Right kidney (tissue), 1 donor: ENCODE results near the gene SFTA2.
"Not testable (repeated sequence)": the region's sequence is repeated elsewhere in the genome, so short reads cannot be mapped to it uniquely, and the experiment has no call there.

ENCODE experiments used
- DNase-seq: peaks from one replicate; pipeline ENCODE4 v3.0.0-alpha.2; 2016

SFTA2 gene

DNA sequence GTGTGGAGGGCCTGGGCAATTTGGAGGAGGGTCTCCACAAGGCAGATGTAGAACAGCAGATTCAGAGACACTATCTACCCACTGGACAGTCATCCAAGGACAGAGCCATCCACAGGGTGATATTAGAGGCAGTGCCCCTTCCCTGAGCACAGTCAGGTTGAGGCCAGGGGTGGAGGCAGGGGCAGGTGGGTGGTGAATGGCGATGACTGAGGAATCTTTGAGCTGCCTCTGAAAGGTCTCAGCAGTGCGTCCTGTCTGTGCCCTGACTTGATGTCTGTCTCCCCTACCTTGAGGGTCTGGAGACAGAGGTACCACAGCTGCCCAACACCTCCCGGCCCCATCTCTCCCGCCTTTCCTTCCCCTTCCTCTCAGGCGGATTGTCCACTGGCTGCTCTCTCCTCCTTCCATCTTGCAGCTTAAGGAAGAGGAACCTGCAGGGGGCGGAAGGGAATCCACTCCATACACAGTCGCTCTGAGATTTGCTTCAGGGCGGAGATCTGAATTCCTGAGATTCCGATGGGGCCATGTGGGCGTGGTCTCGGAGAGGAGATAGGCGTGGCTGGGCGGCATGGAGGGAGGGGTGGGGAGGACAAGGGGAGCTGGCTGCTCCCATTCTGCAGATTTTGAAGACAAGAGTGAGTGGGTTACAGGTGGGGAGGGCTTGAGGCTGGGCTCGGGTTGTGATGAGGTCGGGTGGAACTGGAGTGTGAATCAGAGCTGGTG lies 10.5 kb upstream of the SFTA2 start:
- DNase-seq, result peak; percentile 48

DNA sequence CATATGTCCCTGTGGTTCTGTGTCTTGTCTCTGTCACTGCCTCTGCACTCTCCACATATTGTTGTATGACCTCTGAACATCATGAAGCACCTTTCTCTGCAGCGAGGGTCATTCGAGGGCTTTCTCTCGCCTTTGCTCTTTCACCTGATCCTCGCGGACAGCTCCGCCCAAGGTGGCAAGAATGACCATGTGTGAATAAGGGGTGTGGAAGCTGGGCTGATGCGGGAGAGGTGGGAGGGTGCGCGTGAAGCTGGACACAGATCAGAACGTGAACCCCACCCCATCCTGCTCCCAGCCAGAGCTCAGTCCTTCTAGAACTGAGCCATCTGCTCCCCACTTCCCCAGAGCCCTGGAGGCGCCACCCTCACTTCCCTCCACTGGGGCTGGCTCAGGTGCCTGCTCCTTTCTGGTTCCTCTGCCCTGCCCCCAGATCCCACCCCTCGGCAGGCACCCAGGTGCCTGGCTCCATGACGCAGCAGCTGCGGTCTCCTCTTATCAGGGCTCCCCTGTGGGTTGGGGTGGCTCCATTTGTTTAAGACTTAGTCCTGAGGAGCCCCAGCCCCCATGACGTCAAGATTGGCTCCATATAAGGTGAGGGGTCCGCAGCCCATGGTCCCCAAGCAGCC lies 8.5 kb upstream of the SFTA2 start, which contains the start of gene MUCL3:
MUCL3 (plus strand) TSS at position 613 of the 626 bp plus-strand sequence. CDS start 27 bp downstream, outside the sequence.
- no peak for DNase-seq

DNA sequence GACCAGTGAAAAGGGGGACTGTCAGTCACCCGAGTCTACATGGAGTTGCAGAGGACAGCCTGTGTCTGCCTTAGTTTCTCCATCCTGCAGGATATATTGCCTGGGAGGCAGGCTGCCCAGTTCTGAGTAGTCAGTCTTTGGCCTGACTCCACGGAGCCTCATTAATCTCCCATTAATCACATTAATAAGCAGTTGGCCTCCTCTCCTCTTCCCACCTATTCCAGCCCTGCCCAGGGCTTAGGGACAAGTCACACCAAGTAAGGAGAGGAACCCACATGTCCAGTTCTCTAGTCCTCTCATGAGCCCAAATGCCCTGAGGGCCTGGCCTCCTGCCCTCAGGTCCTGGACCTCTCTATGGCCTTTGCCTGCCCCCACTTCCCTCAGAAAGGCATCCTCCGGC lies 7.5 kb upstream of the SFTA2 start:
- DNase-seq, result no peak

- DNase-seq, result no peak
Observed at GRCh38 chr6:30938730-30939129, 6.8 kb upstream of the SFTA2 start.

- no peak for DNase-seq
Observed at GRCh38 chr6:30937265-30937664, 5.3 kb upstream of the SFTA2 start.

GRCh38 chr6:30935018-30935417 lies 3.0 kb upstream of the SFTA2 start:
- DNase-seq, result no peak

GRCh38 chr6:30932665-30933365 lies 845 bp upstream of the SFTA2 start:
- DNase-seq, result no peak

- DNase-seq, result no peak
Observed at GRCh38 chr6:30931272-30931671, 698 bp downstream of the SFTA2 start.

DNA sequence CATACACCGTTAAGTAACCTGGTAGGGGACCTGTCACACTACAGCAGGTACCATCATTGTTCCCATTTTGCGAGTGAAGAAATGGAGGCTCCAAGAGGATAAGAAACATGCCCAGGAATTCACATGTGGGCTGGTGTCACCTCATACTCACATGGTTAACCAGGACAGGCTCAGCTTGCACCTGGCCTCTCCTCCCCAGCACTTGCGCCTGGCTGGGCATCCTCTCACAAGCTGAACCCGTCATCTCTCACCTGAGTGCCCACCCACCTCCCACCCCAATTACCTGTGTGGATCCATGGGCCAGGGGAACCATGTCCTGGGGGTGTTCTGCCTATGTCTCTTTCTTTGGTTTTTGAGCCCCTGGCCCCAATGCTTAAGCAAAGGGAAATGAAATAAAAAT lies 1.5 kb downstream of the SFTA2 start:
- no peak for DNase-seq

GRCh38 chr6:30928677-30929076 lies 3.3 kb downstream of the SFTA2 start:
- no peak for DNase-seq

DNA sequence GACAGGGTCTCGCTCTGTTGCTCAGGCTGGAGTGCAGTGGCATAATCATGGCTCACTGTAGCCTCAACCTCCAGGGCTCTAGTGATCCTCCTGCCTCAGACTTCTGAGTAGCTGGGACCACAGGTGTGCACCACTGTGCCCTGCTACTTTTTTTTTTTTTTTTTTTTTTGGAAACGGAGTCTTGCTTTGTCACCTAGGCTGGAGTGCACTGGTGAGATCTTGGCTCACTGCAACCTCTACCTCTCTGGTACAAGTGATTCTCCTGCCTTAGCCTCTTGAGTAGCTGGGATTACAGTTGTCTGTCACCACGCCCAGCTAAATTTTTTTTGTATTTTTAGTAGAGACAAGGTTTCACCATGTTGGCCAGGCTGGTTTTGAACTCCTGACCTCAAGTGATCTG lies 4.9 kb downstream of the SFTA2 start:
- not testable (repeated sequence) for DNase-seq

- DNase-seq, result no peak
Observed at GRCh38 chr6:30926644-30927043, 5.3 kb downstream of the SFTA2 start.

- not testable (repeated sequence) for DNase-seq
Observed at GRCh38 chr6:30924040-30924627, 7.8 kb downstream of the SFTA2 start.

DNA sequence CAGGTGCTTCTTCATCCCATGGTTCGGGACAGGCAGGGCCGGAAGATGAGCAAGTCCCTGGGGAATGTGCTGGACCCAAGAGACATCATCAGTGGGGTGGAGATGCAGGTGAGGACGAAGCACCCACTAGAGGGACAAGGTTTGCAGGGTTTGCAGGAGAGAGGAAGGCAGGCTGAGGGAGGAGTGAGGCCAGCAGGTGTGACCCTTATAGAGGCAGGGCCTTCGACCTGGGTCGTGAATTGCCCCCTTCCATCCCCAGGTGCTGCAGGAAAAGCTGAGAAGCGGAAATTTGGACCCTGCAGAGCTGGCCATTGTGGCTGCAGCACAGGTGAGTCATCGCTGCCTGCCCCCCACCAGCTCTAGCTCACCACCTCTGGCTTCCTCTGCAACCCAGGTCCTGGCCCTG lies 9.5 kb downstream of the SFTA2 start:
- no peak for DNase-seq

- no peak for DNase-seq
Observed at GRCh38 chr6:30918670-30919069, 13.3 kb downstream of the SFTA2 start.

DNA sequence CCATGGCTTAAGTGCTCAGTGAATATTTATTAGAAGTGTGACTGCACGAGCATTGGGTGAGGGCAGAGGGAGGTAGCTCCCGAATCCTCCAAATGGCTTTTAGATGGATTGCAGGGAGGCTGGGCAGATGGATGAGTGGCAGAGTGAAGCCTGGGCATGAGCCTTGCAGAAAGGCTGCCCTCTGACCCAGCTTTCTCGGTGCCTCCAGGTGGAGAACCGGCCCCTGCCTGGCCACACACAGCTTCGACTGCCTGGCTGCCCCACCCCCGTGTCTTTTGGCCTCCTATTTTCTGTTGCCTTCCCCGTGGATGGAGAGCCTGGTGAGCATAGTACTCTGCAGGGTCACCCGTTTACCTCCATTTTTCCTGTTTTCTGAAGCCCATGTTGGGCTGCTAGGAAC lies 14.5 kb downstream of the SFTA2 start:
- no peak for DNase-seq

DNA sequence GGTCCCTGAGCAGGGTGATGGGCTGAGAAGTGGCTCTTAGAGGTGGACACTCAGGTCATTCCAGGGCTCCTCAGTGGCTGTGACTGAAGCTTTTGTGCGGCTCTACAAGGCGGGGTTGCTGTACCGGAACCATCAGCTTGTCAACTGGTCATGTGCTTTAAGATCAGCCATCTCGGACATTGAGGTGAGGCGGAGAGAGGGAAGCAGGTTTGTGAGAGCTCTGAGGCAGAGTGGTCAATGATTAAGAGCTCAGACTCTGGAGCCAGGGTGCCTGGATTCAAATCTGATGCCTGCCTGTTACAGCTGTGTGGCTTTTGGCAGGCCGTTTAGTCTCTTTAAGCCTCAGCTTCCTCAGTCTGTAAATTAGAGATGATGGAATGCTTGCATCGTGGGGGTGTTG lies 14.9 kb downstream of the SFTA2 start:
- no peak for DNase-seq

DNA sequence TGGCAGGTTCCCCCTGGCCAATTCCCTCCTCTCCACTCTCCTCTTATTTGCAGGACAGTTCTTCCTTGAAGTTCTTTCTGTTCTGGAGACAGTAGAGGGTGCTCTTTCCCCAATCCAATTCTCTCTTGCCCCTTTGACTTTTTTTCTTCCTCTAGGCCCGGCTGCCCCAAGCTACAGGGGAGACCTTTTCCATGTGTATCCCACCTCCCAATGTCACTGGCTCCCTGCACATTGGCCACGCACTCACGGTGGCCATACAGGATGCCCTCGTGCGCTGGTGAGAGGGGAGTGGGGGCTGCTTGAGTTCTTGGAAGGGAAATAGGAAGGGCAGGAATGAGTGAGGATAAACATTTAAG lies 16.4 kb downstream of the SFTA2 start:
- DNase-seq, result peak; percentile 62

GRCh38 chr6:30914854-30915590 lies 16.9 kb downstream of the SFTA2 start:
- DNase-seq, result peak; percentile 48

DNA sequence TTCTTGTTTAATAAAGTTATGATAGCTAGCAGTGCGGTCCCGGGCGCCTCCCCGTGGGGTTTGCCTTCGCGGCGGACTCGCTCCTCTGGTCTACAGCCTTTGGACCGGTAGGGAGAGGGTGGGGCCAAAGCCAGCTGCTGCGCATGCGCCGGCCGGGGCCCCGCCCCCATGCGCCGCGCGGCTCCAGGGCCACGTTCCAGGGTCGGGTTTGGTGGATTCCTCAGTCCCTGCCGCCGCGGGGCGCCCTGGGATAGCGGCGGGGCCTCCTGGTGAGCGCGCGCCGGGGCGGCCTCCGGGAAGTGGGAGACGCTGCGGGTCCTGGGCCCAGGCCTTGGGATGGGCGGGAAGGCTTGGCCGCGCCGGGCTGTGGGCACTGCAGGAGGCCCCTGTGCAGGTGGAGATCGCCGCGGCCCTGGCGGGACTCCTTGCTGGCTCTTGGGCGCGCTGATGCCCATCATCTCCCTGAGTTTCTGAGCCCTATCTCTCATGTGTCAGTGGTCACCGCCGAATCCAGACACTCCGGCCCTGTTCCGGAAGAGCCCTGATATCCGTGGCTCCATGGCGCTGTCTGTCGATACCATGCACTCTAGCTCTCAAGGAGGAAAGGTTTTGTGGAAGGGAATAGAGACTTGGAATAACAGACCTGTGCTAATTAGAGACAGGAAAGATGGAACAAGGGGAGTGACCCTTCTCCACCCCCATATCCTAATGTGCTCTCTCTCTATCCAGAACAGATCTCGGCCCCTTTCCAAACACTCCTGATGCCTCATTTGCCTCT lies 17.7 kb downstream of the SFTA2 start, which contains the start of gene VARS2:
VARS2 (plus strand) TSS at position 163 of the 778 bp plus-strand sequence; CDS start at position 762, 599 bp downstream.
- peak; percentile 96 for DNase-seq

DNA sequence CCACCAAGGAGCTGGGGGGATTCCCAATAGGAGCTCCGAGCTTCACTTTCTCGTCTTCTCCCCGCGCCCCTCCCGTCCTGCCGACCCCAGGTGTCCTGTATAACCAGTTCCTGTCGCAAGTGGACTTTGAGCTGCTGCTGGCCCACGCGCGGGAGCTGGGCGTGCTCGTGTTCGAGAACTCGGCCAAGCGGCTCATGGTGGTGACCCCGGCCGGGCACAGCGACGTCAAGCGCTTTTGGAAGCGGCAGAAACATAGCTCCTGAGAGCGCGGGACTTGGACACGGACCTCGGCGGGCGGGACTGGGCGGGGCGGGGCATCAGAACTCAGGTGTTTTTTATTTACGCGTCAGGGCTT lies 18.3 kb downstream of the SFTA2 start:
- DNase-seq, result no peak
